22Rv1 (cell line): ENCODE data around the gene LRRFIP1.

ENCODE experiments used
- CTCF ChIP-seq: fragments of 450-650 bp; IDR thresholded peaks from 2 replicates; pipeline ENCODE4 v1.5.1; 2017; ENCODE audit warnings: mild to moderate bottlenecking
- ZFX ChIP-seq: fragments of 450-650 bp; IDR thresholded peaks from 2 replicates; pipeline ENCODE4 v1.6.1; 2017; ENCODE audit warnings: antibody characterized with exemption, borderline replicate concordance

GRCh38 chr2:237801466-237801865 lies 174.1 kb downstream of the LRRFIP1 start:
- TF ChIP-seq CTCF = no peak
- TF ChIP-seq ZFX = no peak
